ENCODE measurements around the gene MAP3K20.

MAP3K20 gene

DNA sequence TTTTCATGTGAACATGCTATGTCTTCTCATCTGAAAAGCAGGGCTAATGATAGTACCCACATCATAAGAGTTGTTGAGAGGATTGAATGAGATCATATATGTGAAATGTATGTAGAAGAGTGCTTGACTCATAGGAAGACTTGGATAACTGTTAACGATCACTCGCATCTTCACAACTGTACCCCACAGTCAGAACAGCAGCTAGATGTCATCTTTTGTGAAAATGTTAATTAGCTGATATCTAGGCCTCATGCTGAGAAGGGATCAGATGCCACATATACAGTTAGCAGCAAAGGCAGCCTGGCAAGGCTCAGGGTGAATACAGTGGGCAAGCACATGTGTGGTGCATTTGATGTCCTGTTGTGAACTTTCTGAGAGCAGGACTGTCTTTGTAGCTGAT, 24.2 kb downstream of the MAP3K20 start:
- TF ChIP-seq, protein P1, sequence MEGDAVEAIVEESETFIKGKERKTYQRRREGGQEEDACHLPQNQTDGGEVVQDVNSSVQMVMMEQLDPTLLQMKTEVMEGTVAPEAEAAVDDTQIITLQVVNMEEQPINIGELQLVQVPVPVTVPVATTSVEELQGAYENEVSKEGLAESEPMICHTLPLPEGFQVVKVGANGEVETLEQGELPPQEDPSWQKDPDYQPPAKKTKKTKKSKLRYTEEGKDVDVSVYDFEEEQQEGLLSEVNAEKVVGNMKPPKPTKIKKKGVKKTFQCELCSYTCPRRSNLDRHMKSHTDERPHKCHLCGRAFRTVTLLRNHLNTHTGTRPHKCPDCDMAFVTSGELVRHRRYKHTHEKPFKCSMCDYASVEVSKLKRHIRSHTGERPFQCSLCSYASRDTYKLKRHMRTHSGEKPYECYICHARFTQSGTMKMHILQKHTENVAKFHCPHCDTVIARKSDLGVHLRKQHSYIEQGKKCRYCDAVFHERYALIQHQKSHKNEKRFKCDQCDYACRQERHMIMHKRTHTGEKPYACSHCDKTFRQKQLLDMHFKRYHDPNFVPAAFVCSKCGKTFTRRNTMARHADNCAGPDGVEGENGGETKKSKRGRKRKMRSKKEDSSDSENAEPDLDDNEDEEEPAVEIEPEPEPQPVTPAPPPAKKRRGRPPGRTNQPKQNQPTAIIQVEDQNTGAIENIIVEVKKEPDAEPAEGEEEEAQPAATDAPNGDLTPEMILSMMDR (IDR thresholded peaks at IDR 0.05; ENCODE audit: borderline replicate concordance, control extremely low read depth, extremely low read depth, insufficient read depth, missing control alignments), result no peak
- in situ Hi-C loops (cut with MboI; ENCODE audit: low sequenced_read_pairs, unreplicated experiment), result no loop called here

DNA sequence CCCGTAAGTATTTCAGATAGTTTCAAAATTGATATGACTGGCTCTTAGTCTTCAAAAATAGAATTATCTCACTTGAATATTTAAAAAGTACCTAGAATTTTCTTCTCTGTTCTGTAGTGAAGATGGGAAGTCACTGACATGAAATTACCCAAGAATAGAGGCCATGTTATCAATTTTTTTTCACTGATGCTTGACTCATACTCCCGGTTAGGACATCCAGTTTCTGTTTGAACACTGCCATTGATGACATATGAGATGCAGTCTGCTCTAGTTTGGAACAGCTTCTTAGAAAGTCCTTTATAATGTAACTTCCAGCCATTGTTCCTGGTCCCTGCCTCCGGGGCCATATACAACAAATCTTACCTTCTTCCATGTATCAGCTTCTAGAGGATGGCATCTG, 26.0 kb downstream of the MAP3K20 start:
- TF ChIP-seq, protein P1 (IDR thresholded peaks at IDR 0.05; ENCODE audit: borderline replicate concordance, control extremely low read depth, extremely low read depth, insufficient read depth, missing control alignments), result no peak
- in situ Hi-C loops (cut with MboI; ENCODE audit: low sequenced_read_pairs, unreplicated experiment), result no loop called here
- DNase-seq (ENCODE audit: low spot score), result peak; percentile 45

More for the DNA sequence above, 24.2 kb downstream of the MAP3K20 start:
- DNase-seq (ENCODE audit: low spot score), result no peak

DNA sequence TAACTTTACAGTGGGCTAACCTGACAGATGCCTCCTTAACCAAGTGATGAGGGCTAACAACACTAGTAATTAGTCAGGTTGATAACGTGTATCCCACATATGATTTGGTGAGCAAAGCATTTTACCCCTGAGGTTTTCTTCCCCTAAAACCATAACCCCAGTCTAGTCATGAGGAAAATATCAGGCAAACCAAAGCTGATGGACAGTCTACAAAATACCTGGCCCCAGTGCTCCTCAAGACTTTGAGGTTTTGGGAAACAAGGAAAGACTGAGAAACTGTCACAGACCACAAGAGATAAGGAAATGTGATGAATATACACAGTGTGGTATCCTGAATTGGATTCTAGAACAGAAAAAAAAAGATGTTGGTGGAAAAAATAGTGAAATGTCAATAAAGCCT, 28.5 kb downstream of the MAP3K20 start:
- DNase-seq (ENCODE audit: low spot score), result no peak
- in situ Hi-C loops (cut with MboI; ENCODE audit: low sequenced_read_pairs, unreplicated experiment), result no loop called here
- TF ChIP-seq, protein P1 (IDR thresholded peaks at IDR 0.05; ENCODE audit: borderline replicate concordance, control extremely low read depth, extremely low read depth, insufficient read depth, missing control alignments), result no peak

DNA sequence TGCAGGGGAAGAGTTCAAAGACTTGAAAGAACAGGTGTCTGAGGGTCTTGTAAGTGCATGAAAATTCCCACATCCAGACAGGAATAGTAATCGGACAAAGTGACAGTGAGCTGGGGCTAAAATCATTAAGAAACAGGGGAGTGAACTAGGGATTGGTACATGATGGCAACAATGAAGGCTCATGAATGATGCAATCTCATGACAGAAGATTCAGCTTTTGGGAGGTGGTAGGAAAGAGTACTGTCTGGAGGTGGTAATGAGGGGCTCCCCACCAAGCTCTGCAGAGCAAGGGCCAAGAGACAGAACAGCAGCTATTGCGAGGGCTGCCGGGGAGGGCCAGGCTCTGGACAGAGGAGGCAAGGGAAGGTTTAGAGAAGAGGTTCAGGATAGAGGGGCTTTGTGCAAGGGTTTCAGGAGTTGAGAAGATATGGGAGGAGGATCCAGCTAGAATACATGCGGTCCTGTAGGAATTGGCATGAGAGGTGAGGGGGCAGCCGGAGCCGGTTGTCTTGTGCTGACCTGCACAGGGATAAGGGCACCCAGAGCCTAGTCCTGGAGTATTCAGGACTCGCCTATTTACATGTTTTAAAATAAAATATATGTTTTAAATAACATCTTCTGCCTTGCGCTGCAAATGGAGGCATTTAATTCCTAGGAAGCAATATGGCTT, 31.4 kb downstream of the MAP3K20 start:
- in situ Hi-C loops (cut with MboI; ENCODE audit: low sequenced_read_pairs, unreplicated experiment), result no loop called here
- no peak for DNase-seq (ENCODE audit: low spot score)
- TF ChIP-seq, protein P1 (IDR thresholded peaks at IDR 0.05; ENCODE audit: borderline replicate concordance, control extremely low read depth, extremely low read depth, insufficient read depth, missing control alignments), result no peak

DNA sequence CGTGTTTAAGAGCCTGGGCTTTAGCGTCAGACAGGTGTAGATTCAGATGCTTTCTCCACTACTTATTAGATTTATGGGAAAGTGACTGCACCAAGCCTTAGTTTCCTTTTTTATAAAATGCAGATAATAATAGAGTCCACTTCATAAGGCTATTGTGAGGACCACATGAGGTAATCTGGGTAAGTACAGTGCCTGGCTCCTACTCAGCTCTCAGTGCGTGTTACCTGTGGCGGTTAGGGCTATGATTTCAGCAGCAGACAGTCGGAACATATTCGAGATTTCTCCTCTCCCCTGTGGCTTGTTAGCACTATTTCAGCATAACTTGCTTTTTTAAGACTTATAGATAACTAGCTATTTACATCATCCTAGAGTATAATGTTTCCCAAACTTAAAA, 32.0 kb downstream of the MAP3K20 start:
- no peak for DNase-seq (ENCODE audit: low spot score)
- in situ Hi-C loops (cut with MboI; ENCODE audit: low sequenced_read_pairs, unreplicated experiment), result no loop called here
- TF ChIP-seq, protein P1 (IDR thresholded peaks at IDR 0.05; ENCODE audit: borderline replicate concordance, control extremely low read depth, extremely low read depth, insufficient read depth, missing control alignments), result no peak

DNA sequence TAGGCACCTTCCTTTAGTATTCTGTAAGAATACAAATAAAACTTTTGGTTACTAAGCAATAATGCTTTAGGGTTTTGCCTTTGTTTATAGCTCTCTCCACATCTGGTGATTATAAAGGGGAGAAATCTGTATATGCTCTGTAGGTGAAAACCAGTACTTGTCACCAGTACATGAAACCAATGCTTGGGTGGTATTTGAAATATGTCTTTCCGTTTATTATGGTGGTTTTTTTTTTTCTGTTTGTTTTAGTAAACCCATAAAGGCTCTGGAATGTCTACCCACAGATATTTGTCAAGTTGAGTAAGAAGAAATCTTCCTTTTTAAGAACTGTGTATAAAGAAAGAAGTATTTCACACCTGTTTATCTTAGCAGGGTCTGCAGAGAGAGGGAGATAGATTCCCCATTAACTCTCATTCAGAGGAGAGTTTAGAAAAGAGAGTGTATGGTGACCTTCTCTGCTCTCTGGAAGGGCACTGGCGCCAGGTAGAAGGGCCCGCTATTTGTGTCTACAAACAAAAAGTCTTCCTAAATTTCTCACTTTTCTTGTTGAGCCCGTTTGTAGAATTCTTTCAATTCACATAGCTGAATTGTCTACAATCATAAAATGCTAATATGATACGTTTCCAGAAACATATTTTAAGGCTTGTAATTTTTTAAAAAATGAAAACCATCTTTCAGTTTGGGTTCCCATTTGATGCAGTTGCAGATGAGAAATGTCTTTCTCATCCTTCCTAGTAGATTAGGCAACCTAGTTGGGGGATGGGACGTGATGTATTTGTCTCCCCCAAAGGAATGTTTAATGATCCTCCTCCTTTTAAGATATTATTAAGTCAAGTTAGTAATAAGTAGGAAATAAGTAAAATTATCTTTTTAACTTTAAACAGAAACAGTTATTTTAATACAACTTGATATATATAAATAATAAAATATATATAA, 33.9 kb downstream of the MAP3K20 start:
- TF ChIP-seq, protein P1 (IDR thresholded peaks at IDR 0.05; ENCODE audit: borderline replicate concordance, control extremely low read depth, extremely low read depth, insufficient read depth, missing control alignments), result no peak
- in situ Hi-C loops (cut with MboI; ENCODE audit: low sequenced_read_pairs, unreplicated experiment), result no loop called here
- no peak for DNase-seq (ENCODE audit: low spot score)

Measured in GM13976 (cell line).